NCI-H2029 treated with DMSO at 0.1 percent for 48 hours (cell line): Measurements from ENCODE around the gene KIAA0319L.

Source experiments
- DNase-seq: peaks from one replicate; lab custom pipeline; 2025; lab: John Stamatoyannopoulos, UW

The KIAA0319L gene

GRCh38 chr1:35563166-35563565 lies 6.0 kb upstream of the KIAA0319L start:
- no peak for DNase-seq

- DNase-seq = no peak
Observed at GRCh38 chr1:35561972-35562680, 4.9 kb upstream of the KIAA0319L start.

- DNase-seq = no peak
Observed at GRCh38 chr1:35561297-35561971, 4.2 kb upstream of the KIAA0319L start.

- peak; percentile 17 for DNase-seq
Observed at GRCh38 chr1:35560256-35561225, 3.3 kb upstream of the KIAA0319L start.

- no peak for DNase-seq
Observed at GRCh38 chr1:35559317-35559944, 2.2 kb upstream of the KIAA0319L start.

- DNase-seq = no peak
Observed at GRCh38 chr1:35558374-35559316, 1.4 kb upstream of the KIAA0319L start.

GRCh38 chr1:35557611-35558373 lies 589 bp upstream of the KIAA0319L start, which contains the start of gene NCDN:
TSS of gene NCDN (plus strand) at chr1:35557799. CDS start at chr1:35558191, 392 bp downstream.
- peak; percentile 79 for DNase-seq

- DNase-seq = peak; percentile 55
Observed at GRCh38 chr1:35556484-35557117, 602 bp downstream of the KIAA0319L start.

- peak; percentile 87 for DNase-seq
Observed at GRCh38 chr1:35555601-35556477, 1.4 kb downstream of the KIAA0319L start.

- no peak for DNase-seq
Observed at GRCh38 chr1:35555212-35555584, 2.0 kb downstream of the KIAA0319L start.

GRCh38 chr1:35554266-35555211 lies 2.7 kb downstream of the KIAA0319L start:
- peak; percentile 63 for DNase-seq

GRCh38 chr1:35553851-35554250 lies 3.4 kb downstream of the KIAA0319L start:
- no peak for DNase-seq

- DNase-seq = no peak
Observed at GRCh38 chr1:35546614-35547013, 10.6 kb downstream of the KIAA0319L start.

- peak; percentile 26 for DNase-seq
Observed at GRCh38 chr1:35544976-35545375, 12.2 kb downstream of the KIAA0319L start.

GRCh38 chr1:35539824-35540261 lies 17.4 kb downstream of the KIAA0319L start:
- DNase-seq = no peak

- no peak for DNase-seq
Observed at GRCh38 chr1:35539073-35539823, 18.0 kb downstream of the KIAA0319L start.
